ENCODE results near the gene LYL1.

GRCh38 chr19:13055213-13056051, 47.2 kb downstream of the LYL1 start:
- TF ChIP-seq, protein P1, sequence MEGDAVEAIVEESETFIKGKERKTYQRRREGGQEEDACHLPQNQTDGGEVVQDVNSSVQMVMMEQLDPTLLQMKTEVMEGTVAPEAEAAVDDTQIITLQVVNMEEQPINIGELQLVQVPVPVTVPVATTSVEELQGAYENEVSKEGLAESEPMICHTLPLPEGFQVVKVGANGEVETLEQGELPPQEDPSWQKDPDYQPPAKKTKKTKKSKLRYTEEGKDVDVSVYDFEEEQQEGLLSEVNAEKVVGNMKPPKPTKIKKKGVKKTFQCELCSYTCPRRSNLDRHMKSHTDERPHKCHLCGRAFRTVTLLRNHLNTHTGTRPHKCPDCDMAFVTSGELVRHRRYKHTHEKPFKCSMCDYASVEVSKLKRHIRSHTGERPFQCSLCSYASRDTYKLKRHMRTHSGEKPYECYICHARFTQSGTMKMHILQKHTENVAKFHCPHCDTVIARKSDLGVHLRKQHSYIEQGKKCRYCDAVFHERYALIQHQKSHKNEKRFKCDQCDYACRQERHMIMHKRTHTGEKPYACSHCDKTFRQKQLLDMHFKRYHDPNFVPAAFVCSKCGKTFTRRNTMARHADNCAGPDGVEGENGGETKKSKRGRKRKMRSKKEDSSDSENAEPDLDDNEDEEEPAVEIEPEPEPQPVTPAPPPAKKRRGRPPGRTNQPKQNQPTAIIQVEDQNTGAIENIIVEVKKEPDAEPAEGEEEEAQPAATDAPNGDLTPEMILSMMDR (IDR thresholded peaks at IDR 0.05; ENCODE audit: insufficient read depth, low read length) = no peak
- TF ChIP-seq REST (IDR thresholded peaks at IDR 0.05; ENCODE audit: insufficient replicate concordance, low read depth) (no peak), POLR2AphosphoS5 (IDR thresholded peaks at IDR 0.05; ENCODE audit: low read depth) (no peak), GABPA (IDR thresholded peaks at IDR 0.05; ENCODE audit: low read depth) (no peak), SPI1 (IDR thresholded peaks at IDR 0.05; ENCODE audit: borderline replicate concordance, low read depth) (no peak)

Measured in HL-60 (cell line).